GM10266 (cell line): ENCODE data around the gene CCT8.

Experiments used
- DNase-seq: peaks from one replicate; pipeline ENCODE4 v3.0.0; 2012; ENCODE audit errors: extremely low spot score
- TF ChIP-seq, protein P1 (sequence below): IDR thresholded peaks from 2 replicates; pipeline ENCODE4 v1.5.1; 2012; ENCODE audit warnings: mild to moderate bottlenecking, low read depth; ENCODE audit not compliant: control insufficient read depth, insufficient read depth; ENCODE audit errors: missing control alignments

Gene CCT8

DNA sequence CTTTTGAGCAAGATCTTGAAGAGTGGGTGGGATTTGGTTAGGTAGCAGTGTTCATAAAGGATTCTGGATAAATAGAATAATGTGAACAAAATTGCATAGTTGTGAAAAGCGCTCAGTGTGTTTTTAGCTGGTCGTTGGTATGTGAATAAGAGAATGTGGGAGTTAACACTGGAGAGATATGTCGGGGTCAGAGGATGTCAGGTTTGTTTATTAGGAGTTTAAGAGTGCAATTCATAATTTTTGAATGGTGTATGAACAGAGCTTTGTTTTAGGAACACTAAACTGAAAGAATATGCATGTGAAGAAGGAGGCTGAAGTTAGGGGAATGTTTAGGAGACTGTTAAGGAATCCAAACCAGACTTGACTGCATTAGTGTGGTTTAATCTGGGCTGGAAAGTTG, 39.6 kb downstream of the CCT8 start:
- TF ChIP-seq, protein P1, sequence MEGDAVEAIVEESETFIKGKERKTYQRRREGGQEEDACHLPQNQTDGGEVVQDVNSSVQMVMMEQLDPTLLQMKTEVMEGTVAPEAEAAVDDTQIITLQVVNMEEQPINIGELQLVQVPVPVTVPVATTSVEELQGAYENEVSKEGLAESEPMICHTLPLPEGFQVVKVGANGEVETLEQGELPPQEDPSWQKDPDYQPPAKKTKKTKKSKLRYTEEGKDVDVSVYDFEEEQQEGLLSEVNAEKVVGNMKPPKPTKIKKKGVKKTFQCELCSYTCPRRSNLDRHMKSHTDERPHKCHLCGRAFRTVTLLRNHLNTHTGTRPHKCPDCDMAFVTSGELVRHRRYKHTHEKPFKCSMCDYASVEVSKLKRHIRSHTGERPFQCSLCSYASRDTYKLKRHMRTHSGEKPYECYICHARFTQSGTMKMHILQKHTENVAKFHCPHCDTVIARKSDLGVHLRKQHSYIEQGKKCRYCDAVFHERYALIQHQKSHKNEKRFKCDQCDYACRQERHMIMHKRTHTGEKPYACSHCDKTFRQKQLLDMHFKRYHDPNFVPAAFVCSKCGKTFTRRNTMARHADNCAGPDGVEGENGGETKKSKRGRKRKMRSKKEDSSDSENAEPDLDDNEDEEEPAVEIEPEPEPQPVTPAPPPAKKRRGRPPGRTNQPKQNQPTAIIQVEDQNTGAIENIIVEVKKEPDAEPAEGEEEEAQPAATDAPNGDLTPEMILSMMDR, result no peak
- no peak for DNase-seq

DNA sequence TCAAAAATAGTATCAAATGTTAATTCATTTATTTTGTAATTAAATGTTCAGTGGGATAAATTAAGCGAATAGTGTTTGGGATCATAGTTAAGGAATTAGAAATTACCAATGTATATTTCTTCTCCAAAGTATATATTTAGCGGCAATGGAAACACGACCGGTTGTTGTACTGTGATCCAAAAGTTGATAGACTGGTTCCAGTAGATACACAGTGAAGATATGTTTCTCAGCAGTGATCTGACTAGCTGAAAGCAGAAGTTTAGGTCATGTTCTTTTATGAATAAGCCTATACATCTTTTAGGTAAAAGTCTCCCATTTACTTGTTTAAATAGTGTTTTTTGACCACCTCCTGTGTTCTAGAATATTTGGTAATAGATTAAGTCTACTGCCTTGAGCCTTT, 40.1 kb downstream of the CCT8 start:
- TF ChIP-seq, protein P1, result no peak

DNA sequence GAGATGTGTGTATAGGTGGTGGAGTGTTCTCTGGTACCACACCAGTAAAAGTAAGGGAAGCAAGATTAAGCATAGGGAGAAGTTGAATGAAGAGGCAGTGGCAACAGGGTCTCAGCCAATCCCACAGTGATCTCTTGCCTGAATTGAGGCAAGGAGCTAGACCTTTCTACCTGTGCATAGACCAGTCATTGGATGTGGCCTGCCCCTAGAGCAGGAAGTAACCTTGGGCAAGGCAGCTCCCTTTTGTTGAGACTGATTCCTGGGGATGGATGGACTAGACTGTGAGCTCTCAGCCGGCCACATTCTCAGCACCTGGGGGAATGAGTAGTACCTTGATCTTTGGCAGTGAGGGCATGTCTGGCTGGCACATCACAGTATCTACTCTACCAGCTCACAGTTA, 42.5 kb downstream of the CCT8 start:
- TF ChIP-seq, protein P1, result no peak
- no peak for DNase-seq

More for the DNA sequence above, 40.1 kb downstream of the CCT8 start:
- DNase-seq, result no peak

DNA sequence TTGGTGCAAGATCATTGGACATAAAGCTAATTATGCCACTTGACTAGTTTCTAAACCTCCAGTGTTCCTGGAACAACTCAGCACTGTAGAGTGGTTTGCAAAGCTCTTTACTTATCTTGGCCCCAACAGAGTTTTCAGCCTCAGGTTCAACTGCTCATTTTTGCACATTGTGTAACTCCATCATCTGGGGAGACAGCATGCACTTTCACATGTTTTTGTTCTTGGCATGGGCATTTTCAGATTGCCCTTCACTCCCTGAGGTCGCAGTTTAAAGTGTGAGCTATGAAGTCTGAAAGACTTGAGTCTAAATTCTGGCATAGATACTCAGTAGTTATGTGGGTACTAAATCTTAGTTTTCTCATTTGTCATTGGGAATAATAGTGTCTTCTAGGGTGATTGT, 43.9 kb downstream of the CCT8 start:
- TF ChIP-seq, protein P1, result no peak
- no peak for DNase-seq

DNA sequence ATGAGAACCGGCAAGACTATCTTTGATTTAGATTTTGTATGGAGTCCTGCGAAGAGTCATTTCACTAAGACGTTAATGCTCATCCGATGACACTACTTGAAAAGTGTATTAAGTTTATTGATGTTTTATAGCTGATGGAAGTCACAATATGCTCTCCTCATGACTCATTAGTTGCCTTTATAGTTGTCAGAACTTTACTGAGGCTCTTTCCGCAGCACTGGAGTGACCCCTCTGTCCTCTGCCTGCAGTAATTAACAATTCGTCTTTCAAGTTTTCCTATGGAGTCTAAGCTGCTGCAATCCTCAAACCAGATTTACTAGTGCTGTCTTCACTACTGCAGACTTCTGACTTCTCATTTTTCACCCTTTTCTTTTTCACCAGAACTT, 48.1 kb downstream of the CCT8 start:
- TF ChIP-seq, protein P1, result no peak
- DNase-seq, result no peak

DNA sequence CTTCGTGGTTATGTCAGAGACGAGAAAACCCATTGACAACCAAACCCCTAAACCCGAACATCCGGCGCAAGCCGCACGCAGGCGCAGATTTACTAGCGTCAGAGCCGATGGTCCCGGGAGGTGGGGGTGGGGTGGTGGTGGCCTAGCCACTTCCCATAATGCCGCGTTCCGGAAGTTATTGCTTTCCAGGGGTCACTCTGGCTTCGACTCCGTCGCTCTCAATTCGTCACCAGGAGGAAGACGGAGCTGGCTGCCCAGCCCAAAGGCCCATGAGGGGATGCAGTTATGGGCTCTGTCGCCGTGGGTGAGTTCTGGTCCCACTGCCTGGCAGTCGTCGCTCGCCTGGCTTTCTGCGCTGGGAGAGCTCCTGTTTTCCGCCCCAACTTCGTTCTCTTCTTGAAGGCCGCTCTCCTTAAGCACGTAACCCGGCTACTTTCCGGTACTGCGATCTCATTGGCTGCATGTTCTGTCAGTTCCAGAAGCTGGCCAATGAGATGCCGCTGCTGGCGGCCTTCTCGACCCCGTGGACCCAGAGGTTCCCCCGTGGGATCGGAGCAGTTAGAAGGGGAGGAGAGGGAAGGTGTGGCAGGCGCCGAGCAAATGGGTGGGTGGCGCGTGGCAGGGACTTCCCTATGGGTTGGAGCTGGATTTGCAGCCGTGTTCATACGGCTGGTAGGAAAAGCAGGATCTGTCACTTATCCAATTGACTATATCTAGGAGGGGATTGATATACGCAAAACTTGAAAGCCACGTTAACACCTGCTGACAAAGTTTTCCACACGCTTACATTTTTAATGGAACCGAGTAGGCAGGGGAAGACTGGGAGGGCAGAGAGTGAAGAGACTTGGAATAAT, 48.7 kb downstream of the CCT8 start, which contains the start of gene USP16:
TSS of gene USP16 (plus strand) at position 195 of the 854 bp plus-strand sequence. CDS start 3,246 bp downstream, outside the sequence.
- DNase-seq, result peak; percentile 96
- TF ChIP-seq, protein P1, result no peak

DNA sequence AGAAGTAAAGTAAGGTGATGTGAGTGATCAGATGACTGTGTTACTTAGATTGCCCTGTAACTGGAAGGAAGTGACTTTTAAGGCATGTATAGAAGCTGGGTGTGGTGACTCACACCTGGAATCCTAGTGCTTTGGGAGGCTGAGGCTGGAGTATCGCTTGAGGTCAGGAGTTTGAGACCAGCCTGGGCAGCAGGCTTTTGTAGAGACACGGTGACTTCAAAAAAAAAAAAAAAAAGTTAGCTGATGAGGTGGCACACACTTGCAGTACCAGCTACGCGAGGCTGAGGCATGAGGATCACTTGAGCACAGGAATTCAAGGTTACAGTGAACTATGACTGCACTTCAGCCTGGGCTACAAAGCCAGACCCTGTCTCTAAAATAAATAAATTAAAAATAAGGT, 51.3 kb downstream of the CCT8 start:
- TF ChIP-seq, protein P1, result no peak
- no peak for DNase-seq
